Lung (tissue), 12 donors: ENCODE data around the gene SCAPER. TPM values are rescaled to one million over a fixed set of nuclear protein-coding genes. Genes with fewer than 3 reads are reported as not detected.
"Not testable (repeated sequence)": the region's sequence is repeated elsewhere in the genome, so short reads cannot be mapped to it uniquely, and the experiment has no call there.

Experiments used
- ATAC-seq: fragments of 200-7000 bp; cut with Tn5 transposase; one replicate; pipeline ENCODE4 v1.9.1; 2020; ENCODE audit warnings: moderate number of reproducible peaks; ENCODE audit not compliant: insufficient read depth, low FRiP score
- DNase-seq, 3 donors: peaks; one replicate each; pipeline ENCODE4 v3.0.0-alpha.2; 2013 to 2017
- H3K27ac ChIP-seq, 2 donors: one replicate each; pipeline ENCODE4 v1.5.1; 2013; ENCODE audit warnings: mild to moderate bottlenecking in 2 of 2, moderate library complexity in 2 of 2, control low read depth in 1 of 2, inconsistent platforms in 1 of 2, low read depth in 1 of 2, low read length in 1 of 2
- H3K27me3 ChIP-seq, 3 donors: one replicate each; pipeline ENCODE4 v1.5.1; 2013; ENCODE audit warnings: low read length in 2 of 3; ENCODE audit not compliant: control insufficient read depth in 3 of 3, insufficient read depth in 3 of 3
- H3K36me3 ChIP-seq, 4 donors: one replicate each; pipeline ENCODE4 v1.5.1; 2013; ENCODE audit warnings: low read length in 4 of 4, mild to moderate bottlenecking in 1 of 4, moderate library complexity in 1 of 4; ENCODE audit not compliant: control insufficient read depth in 4 of 4, insufficient read depth in 4 of 4
- H3K4me1 ChIP-seq, 5 donors: one replicate each; pipeline ENCODE4 v1.5.1; 2013; ENCODE audit warnings: low read length in 5 of 5, mild to moderate bottlenecking in 2 of 5, moderate library complexity in 1 of 5; ENCODE audit not compliant: control insufficient read depth in 5 of 5, insufficient read depth in 5 of 5
- H3K4me3 ChIP-seq: one replicate; pipeline ENCODE4 v1.5.1; 2013; ENCODE audit warnings: mild to moderate bottlenecking, control low read depth, moderate library complexity
- H3K9ac ChIP-seq, 2 donors: one replicate each; pipeline ENCODE4 v1.5.1; 2013; ENCODE audit warnings: low read length in 2 of 2, control low read depth in 1 of 2; ENCODE audit not compliant: insufficient read depth in 1 of 2
- H3K9me3 ChIP-seq, 4 donors: one replicate each; pipeline ENCODE4 v1.5.1; 2013; ENCODE audit warnings: low read length in 3 of 4, mild to moderate bottlenecking in 1 of 4, moderate library complexity in 1 of 4; ENCODE audit not compliant: control insufficient read depth in 4 of 4, insufficient read depth in 3 of 4
- CTCF ChIP-seq: IDR thresholded peaks from 2 replicates; pipeline ENCODE4 v1.5.1; 2012; ENCODE audit warnings: mild to moderate bottlenecking; ENCODE audit errors: control extremely low read depth, extremely low read depth
- WGBS, 2 donors: extraction: QIAGEN DNeasy Blood & Tissue Kit; methylation state at CpG; one replicate each; pipeline ENCODE4 v1.1.7; 2013; 5-methylcytosine and 5-hydroxymethylcytosine counted together
- polyA plus RNA-seq, 2 donors: library from polyadenylated mRNA; stranded (reverse); fragments of 200-250 nt; gene quantifications; one replicate each; pipeline ENCODE4 v1.2.1, GENCODE V29; 2013
- total RNA-seq, 2 donors: library from RNA; depleted of rRNA in 1 of 2; stranded (reverse); fragments of >200 nt in 1 of 2; gene quantifications; one replicate each; pipeline ENCODE4 v1.2.1, GENCODE V29; 2014 to 2021
- donor health status: control.
- donor health status: control.
- donor health status: Bipolar disorder and iron deficiency.
- donor health status: healthy.
- donor health status: DM: yes; HTN: yes; CAD: no.

Gene SCAPER
- total and polyA plus RNA-seq, 4 donors, result 3.9 to 40.2 (median 19.5) TPM

DNA sequence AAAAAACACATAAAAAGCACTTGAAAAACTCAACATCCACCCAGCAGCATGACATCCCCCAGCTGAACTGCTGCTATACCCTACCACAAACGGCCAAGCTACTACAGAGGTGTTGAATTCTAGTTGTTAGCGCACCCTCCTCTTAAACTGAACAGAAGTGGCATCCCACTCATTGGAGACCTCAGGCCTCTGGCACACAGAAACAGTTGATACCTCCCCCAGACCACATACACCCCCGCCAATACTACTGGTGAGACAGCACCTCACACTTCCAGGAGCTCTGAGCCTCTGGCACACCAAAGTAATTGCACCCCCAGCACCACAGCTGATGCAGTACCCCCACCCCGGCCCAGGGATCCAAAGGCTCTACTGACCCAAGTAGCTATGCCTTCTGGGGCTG lies 190.2 kb downstream of the SCAPER start:
- H3K27ac ChIP-seq, result no peak overlapping the region
- H3K36me3 ChIP-seq, result peaks cover 0 to 6% (median 0%) of the 10 kb centered on the region in 4 donors
- no peaks in the 10 kb centered on the region for H3K27me3 ChIP-seq
- H3K9me3 ChIP-seq, result peaks cover 0 to 6% (median 2%) of the 10 kb centered on the region in 4 donors
- no peak for ATAC-seq
- no peak overlapping the region for H3K4me3 ChIP-seq
- no peak for TF ChIP-seq CTCF
- no peaks in the 10 kb centered on the region for H3K4me1 ChIP-seq
- WGBS, 2 donors, result 84 to 97% methylated on average over 4 of the region's 4 CpGs
- H3K9ac ChIP-seq, result no peak overlapping the region
- DNase-seq, result no peak

DNA sequence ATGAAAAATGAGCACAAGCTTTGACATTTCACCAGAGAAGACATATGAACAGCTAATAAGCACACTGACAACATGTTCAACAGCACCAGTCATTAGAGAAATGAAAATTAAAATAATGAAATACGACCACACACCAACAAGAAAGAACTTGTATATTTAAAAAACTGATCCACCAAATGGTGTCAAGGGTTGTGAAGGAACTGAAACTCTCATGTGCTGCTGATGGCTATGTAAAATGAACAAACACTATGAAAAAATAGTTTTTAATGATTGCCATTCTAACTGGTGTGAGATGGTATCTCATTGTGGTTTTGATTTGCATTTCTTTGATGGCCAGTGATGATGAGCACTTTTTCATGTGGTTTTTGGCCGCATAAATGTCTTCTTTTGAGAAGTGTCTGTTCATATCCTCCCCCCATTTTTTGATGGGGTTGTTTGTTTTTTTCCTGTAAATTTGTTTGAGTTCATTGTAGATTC lies 193.8 kb downstream of the SCAPER start:
- DNase-seq (no peak), ATAC-seq (no peak)
- no peaks in the 10 kb centered on the region for H3K27me3 ChIP-seq
- no peak overlapping the region for H3K4me3 ChIP-seq
- peaks cover 0 to 6% (median 0%) of the 10 kb centered on the region in 4 donors for H3K36me3 ChIP-seq
- no peaks in the 10 kb centered on the region for H3K4me1 ChIP-seq
- no peak overlapping the region for H3K27ac ChIP-seq
- TF ChIP-seq CTCF, result no peak
- H3K9me3 ChIP-seq, result peaks cover 0 to 4% (median 2%) of the 10 kb centered on the region in 4 donors
- no peak overlapping the region for H3K9ac ChIP-seq
- WGBS, 2 donors, result 68 to 69% methylated on average over 2 of the region's 2 CpGs

DNA sequence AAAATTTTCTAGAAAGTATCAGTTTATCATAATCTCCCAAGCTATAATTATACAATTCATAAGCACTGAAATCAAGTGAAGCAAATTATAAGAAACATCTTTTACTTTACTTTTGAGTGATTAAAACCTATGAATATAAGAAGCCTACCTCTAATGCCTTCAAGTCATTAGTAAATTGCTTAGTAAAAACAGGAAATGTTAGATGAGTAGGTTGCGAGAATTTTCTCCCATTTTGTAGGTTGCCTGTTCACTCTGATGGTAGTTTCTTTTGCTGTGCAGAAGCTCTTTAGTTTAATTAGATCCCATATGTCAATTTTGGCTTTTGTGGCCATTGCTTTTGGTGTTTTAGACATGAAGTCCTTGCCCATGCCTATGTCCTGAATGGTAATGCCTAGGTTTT lies 201.1 kb downstream of the SCAPER start:
- H3K9me3 ChIP-seq, H3K27ac ChIP-seq, ATAC-seq, H3K27me3 ChIP-seq, H3K4me3 ChIP-seq, H3K4me1 ChIP-seq, H3K9ac ChIP-seq, DNase-seq: not testable (repeated sequence)
- H3K36me3 ChIP-seq, result peaks cover 0 to 13% (median 3%) of the 10 kb centered on the region in 4 donors
- 94 to 97% methylated on average over 1 of the region's 1 CpG for WGBS, 2 donors

DNA sequence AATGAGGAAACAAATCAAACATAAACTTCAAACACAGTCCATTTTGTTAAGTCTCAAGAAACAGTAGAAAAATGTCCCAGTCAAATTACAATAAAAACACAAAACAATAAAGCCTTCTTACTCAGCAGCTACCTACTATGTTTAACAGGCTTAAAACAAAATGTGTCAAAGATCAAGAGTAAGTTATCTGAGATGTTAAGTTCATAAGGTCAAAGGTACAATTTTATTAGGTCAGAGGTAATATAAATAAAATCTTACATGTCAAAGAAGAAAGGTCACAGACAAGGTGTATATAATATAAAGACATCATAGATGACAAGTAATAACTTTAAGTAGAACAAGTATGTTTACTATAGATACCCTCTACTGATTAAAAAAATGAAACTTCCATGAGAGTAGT lies 208.3 kb downstream of the SCAPER start:
- Histone ChIP-seq H3K9me3 (no peaks in the 10 kb centered on the region), H3K9ac (no peak overlapping the region), H3K36me3 (peaks cover 0 to 11% (median 1%) of the 10 kb centered on the region in 4 donors), H3K27ac (no peak overlapping the region), H3K4me3 (no peak overlapping the region), H3K4me1 (no peaks in the 10 kb centered on the region), H3K27me3 (no peaks in the 10 kb centered on the region)
- DNase-seq (no peak), ATAC-seq (no peak)
- no peak for TF ChIP-seq CTCF

DNA sequence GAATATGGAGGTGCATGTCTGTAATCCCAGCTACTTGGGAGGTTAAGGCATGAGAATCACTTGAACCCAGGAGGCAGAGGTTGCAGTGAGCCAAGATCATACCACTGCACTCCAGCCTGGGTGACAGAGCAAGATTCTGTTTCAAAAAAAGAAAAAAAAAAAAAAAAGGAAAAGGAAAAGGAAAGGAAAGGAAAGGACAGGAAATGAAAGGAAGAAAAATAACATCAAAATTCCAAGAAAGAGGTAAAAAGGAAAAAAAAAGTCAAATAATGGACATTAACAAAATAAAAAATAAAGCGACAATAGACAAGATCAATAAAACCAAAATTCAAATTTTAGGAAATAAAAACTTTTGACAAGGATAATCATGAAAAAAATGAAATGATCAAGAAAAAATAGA lies 212.6 kb downstream of the SCAPER start:
- ATAC-seq, H3K27ac ChIP-seq, H3K9ac ChIP-seq, H3K36me3 ChIP-seq, DNase-seq, H3K9me3 ChIP-seq, H3K27me3 ChIP-seq, H3K4me3 ChIP-seq, H3K4me1 ChIP-seq: not testable (repeated sequence)
- 100% methylated on average over 1 of the region's 1 CpG for WGBS, 2 donors

- WGBS, 2 donors, result 90 to 98% methylated on average over 4 of the region's 4 CpGs
- H3K4me1 ChIP-seq, H3K4me3 ChIP-seq, DNase-seq, ATAC-seq, H3K27ac ChIP-seq, H3K27me3 ChIP-seq, H3K36me3 ChIP-seq, H3K9ac ChIP-seq, H3K9me3 ChIP-seq: not testable (repeated sequence)
These were observed 217.5 kb downstream of the SCAPER start for GRCh38 chr15:76687592-76687991.
